PC-3 (cell line): ENCODE results near the gene RERE. TPM values are rescaled to one million over a fixed set of nuclear protein-coding genes. Genes with fewer than 3 reads are reported as not detected.

Experiments
- ATAC-seq: fragments of 200-7000 bp; cut with Tn5 transposase; 2 replicates; pipeline ENCODE4 v1.9.1; 2020; ENCODE audit warnings: mild to moderate bottlenecking, moderate library complexity
- BruUV-seq: library from RNA; stranded (reverse); fragments of 400-500 nt; replicated peaks from 2 replicates; lab custom pipeline; 2021; lab: Mats Ljungman, UMichigan
- CTCF ChIA-PET: fragments of 300-600 bp; sonication (Branson Sonifier 250); formaldehyde crosslinking; loops from one replicate; lab custom pipeline; 2022; ENCODE audit warnings: antibody characterized with exemption; lab: Charles Lee
- POLR2A ChIA-PET: fragments of 300-600 bp; sonication (Branson Sonifier 250); formaldehyde crosslinking; loops from one replicate; lab custom pipeline; 2022; ENCODE audit warnings: antibody characterized with exemption; ENCODE audit not compliant: unreplicated experiment; lab: Charles Lee
- DNase-seq: peaks from one replicate; pipeline ENCODE4 v3.0.0-alpha.2; 2015
- H2AFZ ChIP-seq: fragments of 300-600 bp; sonication (generic); 2 replicates; pipeline ENCODE4 v1.6.0; 2016; ENCODE audit warnings: antibody characterized with exemption, low read length
- H3F3A ChIP-seq: fragments of 300-600 bp; sonication (generic); one replicate; pipeline ENCODE4 v1.6.0; 2017; ENCODE audit warnings: antibody characterized with exemption, low read length, control low read depth, mild to moderate bottlenecking; ENCODE audit not compliant: unreplicated experiment
- H3K27ac ChIP-seq: fragments of 300-600 bp; sonication (generic); 2 replicates; pipeline ENCODE4 v1.5.1; 2016; ENCODE audit warnings: mild to moderate bottlenecking, low read length
- H3K27me3 ChIP-seq: fragments of 300-600 bp; sonication (generic); 2 replicates; pipeline ENCODE4 v1.6.1; 2016; ENCODE audit warnings: low read length, mixed read lengths
- H3K36me3 ChIP-seq: fragments of 300-600 bp; sonication (generic); 2 replicates; pipeline ENCODE4 v1.6.1; 2016; ENCODE audit warnings: low read depth, mixed run types, low read length, mixed read lengths
- H3K4me1 ChIP-seq: fragments of 300-600 bp; sonication (generic); 2 replicates; pipeline ENCODE4 v1.5.1; 2016; ENCODE audit warnings: low read length; ENCODE audit not compliant: insufficient read depth
- H3K4me2 ChIP-seq: fragments of 300-600 bp; sonication (generic); 2 replicates; pipeline ENCODE4 v1.6.0; 2016; ENCODE audit warnings: low read length
- H3K4me3 ChIP-seq: fragments of 300-600 bp; sonication (generic); 2 replicates; pipeline ENCODE4 v1.5.1; 2016; ENCODE audit warnings: mild to moderate bottlenecking, low read length, mixed read lengths
- H3K79me2 ChIP-seq: fragments of 300-600 bp; sonication (generic); 2 replicates; pipeline ENCODE4 v1.6.1; 2017; ENCODE audit warnings: low read length, mixed read lengths
- H3K9ac ChIP-seq: fragments of 300-600 bp; sonication (generic); 2 replicates; pipeline ENCODE4 v1.6.0; 2016; ENCODE audit warnings: mild to moderate bottlenecking, low read length
- H3K9me2 ChIP-seq: fragments of 300-600 bp; sonication (generic); replicated peaks from 2 replicates; pipeline ENCODE4 v1.6.1; 2016; ENCODE audit warnings: mixed run types, low read length, mixed read lengths
- H3K9me3 ChIP-seq: fragments of 300-600 bp; sonication (generic); 2 replicates; pipeline ENCODE4 v1.6.1; 2016; ENCODE audit warnings: low read length, mixed read lengths
- H4K20me1 ChIP-seq: fragments of 300-600 bp; sonication (generic); 2 replicates; pipeline ENCODE4 v1.6.1; 2016; ENCODE audit warnings: low read length, mixed read lengths
- EZH2 ChIP-seq: fragments of 300-600 bp; sonication (generic); IDR thresholded peaks from one replicate; pipeline ENCODE4 v1.6.1; 2017; ENCODE audit warnings: antibody characterized with exemption, mild to moderate bottlenecking, low read length; ENCODE audit not compliant: unreplicated experiment
- EZH2phosphoT487 ChIP-seq: fragments of 300-600 bp; sonication (generic); IDR thresholded peaks from 2 replicates; pipeline ENCODE4 v1.6.1; 2018; ENCODE audit warnings: mild to moderate bottlenecking, antibody characterized with exemption, low read length, borderline replicate concordance
- intact Hi-C: fragments of 100-400 bp; cut with micrococcal nuclease; formaldehyde crosslinking; loops from 2 replicates; pipeline ENCODE4 v1.9.0; 2023
- total RNA-seq: library from RNA; depleted of rRNA; stranded (reverse); fragments of >200 nt; gene quantifications from 2 replicates; pipeline ENCODE4 v1.2.3, GENCODE V29; 2014
- TF ChIP-seq, protein P1 (sequence below): fragments of 300-600 bp; sonication (generic); conservative IDR thresholded peaks from 2 replicates; pipeline ENCODE4 v1.5.1; 2017; ENCODE audit warnings: antibody characterized with exemption, low read depth, mild to moderate bottlenecking, low read length

RERE gene
- total RNA-seq, 1 experiment from 2014 or later = 24.2 TPM

DNA sequence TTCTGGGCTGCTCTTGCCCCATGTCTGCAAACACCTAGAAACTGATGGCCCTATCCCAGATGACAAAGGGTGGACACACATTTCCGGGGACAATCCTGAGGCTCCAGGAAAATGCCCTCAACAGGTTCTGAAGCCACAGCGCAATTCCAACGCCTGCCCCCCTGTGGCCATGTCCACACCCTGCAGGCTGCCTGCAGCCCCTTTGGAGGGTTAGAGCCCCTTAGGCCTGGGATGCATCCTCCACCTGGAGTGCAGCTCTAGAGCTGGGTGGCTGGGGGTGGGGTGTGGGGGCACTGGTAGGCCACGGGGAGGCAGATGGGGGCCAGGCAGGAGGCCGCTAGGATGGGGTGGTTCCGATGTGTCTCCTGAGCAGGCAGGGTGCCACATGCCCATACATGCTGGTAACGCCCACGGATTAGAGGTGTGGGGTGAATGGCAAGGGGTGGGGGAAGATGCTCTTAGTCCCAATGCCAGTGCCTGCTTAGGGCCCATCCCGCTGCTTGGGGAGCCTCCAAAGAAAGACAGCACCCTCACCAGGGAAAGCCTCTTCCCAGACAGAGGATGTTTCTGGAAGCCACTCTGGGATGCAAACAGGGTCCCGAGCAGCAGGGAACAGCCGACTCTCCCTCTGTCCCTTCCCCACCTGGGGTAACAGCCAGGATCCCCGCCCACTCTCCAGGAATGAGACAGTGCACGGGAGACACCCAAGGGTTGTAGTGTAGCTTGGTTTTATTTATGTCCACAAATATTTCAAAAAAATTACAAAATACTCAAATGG lies 465.6 kb downstream of the RERE start:
- intact Hi-C loops = no loop called here
- ChIA-PET CTCF (interaction anchor here (0.5 kb wide), 1 partner anchor 218 kb away, joined by 4 read pairs; no protein-coding TSS in a partner anchor), POLR2A (no interaction called here)
- ATAC-seq = no peak
- Histone ChIP-seq H3K4me1 (no peaks in the 10 kb centered on the region), H3K36me3 (peaks cover 5% of the 10 kb centered on the region; the same call in 1 of the 2 replicates), H3K4me3 (no peak overlapping the region), H3K27me3 (no peaks in the 10 kb centered on the region), H3K9ac (no peak overlapping the region), H3K9me2 (no peaks in the 10 kb centered on the region), H2AFZ (no peak overlapping the region), H3K79me2 (no peaks in the 10 kb centered on the region), H3F3A (no peaks in the 10 kb centered on the region), H3K27ac (no peak overlapping the region), H3K9me3 (no peaks in the 10 kb centered on the region), H3K4me2 (no peak overlapping the region), H4K20me1 (no peaks in the 10 kb centered on the region)
- BruUV-seq = no TSS peak
- DNase-seq = peak; percentile 23
- TF ChIP-seq EZH2 = no peak
- TF ChIP-seq, protein P1, sequence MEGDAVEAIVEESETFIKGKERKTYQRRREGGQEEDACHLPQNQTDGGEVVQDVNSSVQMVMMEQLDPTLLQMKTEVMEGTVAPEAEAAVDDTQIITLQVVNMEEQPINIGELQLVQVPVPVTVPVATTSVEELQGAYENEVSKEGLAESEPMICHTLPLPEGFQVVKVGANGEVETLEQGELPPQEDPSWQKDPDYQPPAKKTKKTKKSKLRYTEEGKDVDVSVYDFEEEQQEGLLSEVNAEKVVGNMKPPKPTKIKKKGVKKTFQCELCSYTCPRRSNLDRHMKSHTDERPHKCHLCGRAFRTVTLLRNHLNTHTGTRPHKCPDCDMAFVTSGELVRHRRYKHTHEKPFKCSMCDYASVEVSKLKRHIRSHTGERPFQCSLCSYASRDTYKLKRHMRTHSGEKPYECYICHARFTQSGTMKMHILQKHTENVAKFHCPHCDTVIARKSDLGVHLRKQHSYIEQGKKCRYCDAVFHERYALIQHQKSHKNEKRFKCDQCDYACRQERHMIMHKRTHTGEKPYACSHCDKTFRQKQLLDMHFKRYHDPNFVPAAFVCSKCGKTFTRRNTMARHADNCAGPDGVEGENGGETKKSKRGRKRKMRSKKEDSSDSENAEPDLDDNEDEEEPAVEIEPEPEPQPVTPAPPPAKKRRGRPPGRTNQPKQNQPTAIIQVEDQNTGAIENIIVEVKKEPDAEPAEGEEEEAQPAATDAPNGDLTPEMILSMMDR = peak; percentile 73

DNA sequence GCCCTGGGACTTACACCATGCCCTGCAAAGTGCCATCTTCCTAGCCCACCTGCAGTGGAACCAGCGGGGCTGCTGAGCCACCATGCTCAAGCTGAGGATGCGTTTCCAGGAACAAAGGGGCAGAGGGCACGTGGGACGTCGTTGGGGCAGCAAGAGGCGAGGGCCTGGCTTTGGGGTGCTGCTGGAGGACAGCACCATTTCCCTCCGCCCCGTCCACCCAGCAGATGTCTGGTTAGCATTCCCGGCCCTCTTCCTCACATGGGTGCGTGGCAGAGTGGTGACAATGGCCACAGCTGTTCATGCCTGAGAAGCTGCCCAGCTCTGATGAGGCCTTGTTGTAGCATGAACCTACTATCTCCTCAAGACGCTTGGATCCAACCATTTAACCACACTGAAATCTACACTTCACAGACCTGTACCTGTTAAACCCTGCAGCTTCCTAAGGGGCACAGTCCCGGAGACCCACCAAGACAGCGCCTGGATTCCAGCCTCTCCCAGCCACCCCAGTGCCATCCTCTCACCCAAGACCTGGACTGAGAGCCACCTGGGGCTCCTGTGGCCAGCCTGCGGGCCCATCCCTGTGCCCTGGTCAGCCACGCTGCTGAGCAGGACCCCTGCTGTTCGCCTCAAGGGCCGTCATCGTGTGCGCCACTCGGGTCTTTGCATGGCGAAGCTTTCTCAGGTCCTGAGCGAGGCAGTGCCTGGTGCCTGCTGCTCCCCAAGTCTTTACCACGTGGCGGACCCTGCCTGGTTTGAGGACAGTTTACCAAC lies 466.3 kb downstream of the RERE start:
- Histone ChIP-seq H3K4me1 (no peaks in the 10 kb centered on the region), H3K9ac (no peak overlapping the region), H3K27me3 (no peaks in the 10 kb centered on the region), H3K79me2 (no peaks in the 10 kb centered on the region), H3K36me3 (peaks cover 5% of the 10 kb centered on the region; the same call in 1 of the 2 replicates), H4K20me1 (no peaks in the 10 kb centered on the region), H3F3A (no peaks in the 10 kb centered on the region), H3K27ac (no peak overlapping the region), H3K4me2 (no peak overlapping the region), H3K9me2 (no peaks in the 10 kb centered on the region), H3K9me3 (no peaks in the 10 kb centered on the region), H2AFZ (no peak overlapping the region), H3K4me3 (no peak overlapping the region)
- TF ChIP-seq, protein P1 = no peak
- TF ChIP-seq EZH2phosphoT487 (no peak), EZH2 (no peak)
- intact Hi-C loops = no loop called here
- ATAC-seq (no peak), DNase-seq (no peak)
- POLR2A ChIA-PET = interaction anchor here (0.6 kb wide), 2 partner anchors 133 to 161 kb away, joined by 3 to 8 read pairs; no protein-coding TSS in a partner anchor
- BruUV-seq = no TSS peak
- CTCF ChIA-PET = interaction anchor here (0.5 to 0.6 kb wide), 2 partner anchors 360 to 375 kb away, joined by 3 to 4 read pairs; no protein-coding TSS in a partner anchor
